Coronary artery (tissue), 2 donors: ENCODE measurements around the gene ARHGAP22.

Experiments used
- DNase-seq: peaks from one replicate; pipeline ENCODE4 v3.0.0-alpha.2; 2017; ENCODE audit warnings: low spot score
- H3K27ac ChIP-seq, 2 donors: fragments of 200-600 bp; sonication (generic); one replicate each; pipeline ENCODE4 v1.5.1; 2016 to 2019
- H3K4me3 ChIP-seq: fragments of 200-600 bp; sonication (generic); 2 replicates; pipeline ENCODE4 v1.5.1; 2016; ENCODE audit warnings: mild to moderate bottlenecking, moderate library complexity
- CTCF ChIP-seq: fragments of 200-600 bp; sonication (generic); IDR thresholded peaks from one replicate; pipeline ENCODE4 v1.5.1; 2019; ENCODE audit warnings: antibody characterized with exemption

ARHGAP22 gene

GRCh38 chr10:48612236-48612943 is 7.5 kb upstream of the ARHGAP22 start:
- Histone ChIP-seq H3K27ac (peak overlapping the region in 1 of 2 donors; percentile 13), H3K4me3 (no peak overlapping the region)
- no peak for TF ChIP-seq CTCF
- DNase-seq, result peak; percentile 45

DNA sequence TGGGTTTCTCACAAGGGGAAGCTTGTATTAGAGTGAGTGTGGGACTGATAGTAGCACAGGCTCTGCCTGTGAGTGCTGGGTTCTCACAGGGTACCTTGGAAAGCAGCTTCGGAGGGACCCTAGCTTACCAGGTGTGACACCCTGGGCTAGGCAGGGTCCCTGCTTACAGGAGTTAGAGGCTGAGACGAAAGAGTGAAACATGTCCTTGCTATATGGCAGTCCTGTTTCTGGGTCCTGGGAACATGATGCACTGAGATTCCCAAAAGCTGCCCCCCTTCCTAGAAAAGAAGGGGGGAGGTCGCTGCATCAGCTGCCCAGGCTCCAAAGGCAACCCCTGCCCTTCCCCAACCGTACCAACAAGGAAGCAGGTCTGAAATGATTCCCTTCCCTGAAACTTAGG is 6.3 kb upstream of the ARHGAP22 start:
- Histone ChIP-seq H3K27ac (peak overlapping the region in 1 of 2 donors; percentile 19), H3K4me3 (no peak overlapping the region)
- no peak for TF ChIP-seq CTCF
- peak; percentile 63 for DNase-seq

DNA sequence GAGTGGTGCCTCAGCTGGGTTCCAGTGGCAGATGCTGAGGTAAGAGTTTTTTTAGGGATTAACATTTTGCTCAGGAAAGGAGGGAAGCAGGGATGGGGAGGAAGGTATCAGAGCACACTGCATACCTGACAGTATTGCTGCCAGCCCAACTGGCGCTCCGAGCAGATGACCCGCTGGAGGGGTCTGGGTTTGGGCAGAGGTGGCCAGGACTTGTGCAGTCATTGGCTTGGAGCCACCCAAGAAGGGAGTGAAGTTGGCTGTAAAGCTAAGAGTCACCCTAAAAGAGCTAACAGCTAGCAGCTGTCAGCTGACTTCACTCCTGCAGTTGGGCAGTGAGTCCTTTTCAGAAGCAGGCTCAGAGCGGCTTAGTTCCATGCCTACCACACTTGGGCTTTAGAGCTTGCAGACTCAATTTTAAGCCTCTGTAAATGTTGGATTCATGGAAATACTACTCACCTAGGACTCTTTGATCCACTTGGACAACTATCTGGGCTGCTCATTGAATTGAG is 5.8 kb upstream of the ARHGAP22 start:
- Histone ChIP-seq H3K4me3 (no peak overlapping the region), H3K27ac (peak overlapping the region in 1 of 2 donors; percentile 19)
- DNase-seq, result peak; percentile 16
- no peak for TF ChIP-seq CTCF

GRCh38 chr10:48609899-48610584 is 5.2 kb upstream of the ARHGAP22 start:
- DNase-seq, result peak; percentile 56
- TF ChIP-seq CTCF, result no peak
- H3K27ac ChIP-seq, result peak overlapping the region in 1 of 2 donors; percentile 19
- no peak overlapping the region for H3K4me3 ChIP-seq

DNA sequence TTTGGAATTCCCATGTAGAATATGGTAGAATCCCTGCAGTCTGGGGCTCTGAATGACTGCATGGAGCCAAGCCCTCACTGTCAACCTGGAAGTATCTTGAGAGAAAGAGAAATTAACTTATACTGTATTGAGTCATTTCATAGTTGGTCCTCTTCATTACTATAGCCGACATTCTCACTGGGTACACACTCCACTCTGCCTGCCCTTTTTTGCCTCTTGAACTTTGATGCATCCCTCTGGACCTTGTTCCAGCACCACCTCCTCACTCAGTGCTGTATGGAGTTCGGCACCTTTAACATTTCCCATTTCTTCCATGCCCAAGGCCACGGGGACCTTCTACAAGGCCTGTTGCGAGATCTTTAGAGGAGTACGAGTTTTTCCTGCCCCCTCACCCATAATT is 4.6 kb upstream of the ARHGAP22 start:
- Histone ChIP-seq H3K27ac (no peak overlapping the region), H3K4me3 (no peak overlapping the region)
- no peak for DNase-seq
- no peak for TF ChIP-seq CTCF

DNA sequence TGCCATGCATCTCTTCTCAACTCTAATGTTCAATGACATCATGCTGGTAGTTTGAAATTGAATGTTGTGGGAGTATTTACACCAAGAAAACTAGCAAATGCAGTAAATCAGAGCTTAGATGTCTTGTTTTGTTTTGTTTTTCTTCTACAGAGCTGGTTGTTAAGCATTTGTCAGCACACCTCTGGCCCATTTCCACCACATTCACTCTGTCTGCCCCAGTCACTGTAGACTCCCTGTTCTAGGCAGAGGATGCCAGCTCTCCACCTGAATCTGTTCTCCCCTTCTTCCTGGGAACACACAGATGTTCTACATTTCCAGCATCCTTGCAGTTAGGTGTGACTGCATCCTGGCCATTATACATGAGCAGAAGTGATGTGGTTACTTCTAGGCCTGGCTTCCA is 4.1 kb upstream of the ARHGAP22 start:
- no peak for DNase-seq
- no peak overlapping the region for H3K27ac ChIP-seq
- H3K4me3 ChIP-seq, result no peak overlapping the region
- no peak for TF ChIP-seq CTCF

DNA sequence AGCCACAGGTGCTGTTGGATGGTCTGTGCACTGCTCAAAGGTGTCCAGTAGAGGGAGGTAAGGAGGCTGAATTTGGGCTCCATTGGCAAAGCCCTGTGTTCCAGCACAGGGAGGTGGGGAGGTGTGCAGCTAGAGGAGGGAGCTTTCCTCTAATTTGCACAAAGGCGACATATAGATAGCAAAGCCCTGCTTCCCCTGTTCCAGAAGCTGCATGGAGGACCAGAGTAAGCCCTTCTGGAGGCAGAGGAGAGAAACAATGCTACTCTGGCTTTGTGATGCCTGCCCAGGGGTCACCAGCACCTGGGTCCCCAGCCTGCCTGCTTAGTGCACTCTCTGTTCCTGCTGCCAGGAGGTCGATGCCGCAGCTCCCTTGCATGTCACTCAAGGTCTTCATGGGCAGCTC is 3.4 kb upstream of the ARHGAP22 start:
- H3K27ac ChIP-seq, result no peak overlapping the region
- TF ChIP-seq CTCF, result no peak
- peak; percentile 50 for DNase-seq
- H3K4me3 ChIP-seq, result no peak overlapping the region
